Activated T-helper 17 cell treated with anti-CD3 and anti-CD28 coated beads, Interleukin-2, amount 50 U/mL, for 72 hours (primary cell): ENCODE data around the gene TANGO2. TPM values are rescaled to one million over a fixed set of nuclear protein-coding genes. Genes with fewer than 3 reads are reported as not detected.
A peak's percentile ranks its signal among the peaks of the same experiment; 100 is the strongest.

Source experiments
- ATAC-seq: fragments of 150-1000 bp; cut with Tn5 transposase; replicated peaks from 2 replicates; pipeline ENCODE4 v1.10.0; 2021; ENCODE audit warnings: mild to moderate bottlenecking, moderate library complexity
- H3K27ac Mint-ChIP-seq: one replicate; pipeline ENCODE4 v1.8.0; 2022; ENCODE audit warnings: mixed read lengths
- H3K27me3 Mint-ChIP-seq: one replicate; pipeline ENCODE4 v1.8.0; 2022; ENCODE audit warnings: mixed read lengths
- H3K36me3 Mint-ChIP-seq: one replicate; pipeline ENCODE4 v1.8.0; 2022; ENCODE audit warnings: low read depth, mild to moderate bottlenecking, mixed read lengths
- H3K4me1 Mint-ChIP-seq: one replicate; pipeline ENCODE4 v1.8.0; 2022; ENCODE audit warnings: mixed read lengths
- H3K4me3 Mint-ChIP-seq: one replicate; pipeline ENCODE4 v1.8.0; 2022; ENCODE audit warnings: mild to moderate bottlenecking, mixed read lengths
- H3K9me3 Mint-ChIP-seq: one replicate; pipeline ENCODE4 v1.8.0; 2022; ENCODE audit warnings: mixed read lengths
- total RNA-seq, 2 donors: library from RNA; stranded (reverse); gene quantifications; one replicate each; pipeline ENCODE4 v1.2.3, GENCODE V29; 2022

TANGO2 gene
- total RNA-seq, 2 donors from 2014 or later = 19.3 to 28.2 TPM

- no peaks in the 10 kb centered on the region for H3K27me3 Mint-ChIP-seq
These were observed 8.8 kb downstream of the TANGO2 start for GRCh38 chr22:20029550-20030225.

GRCh38 chr22:20031732-20032406 lies 11.0 kb downstream of the TANGO2 start:
- Mint-ChIP-seq H3K4me1 (peaks cover 15% of the 10 kb centered on the region), H3K4me3 (peak overlapping the region; percentile 29), H3K9me3 (no peaks in the 10 kb centered on the region), H3K27ac (peak overlapping the region; percentile 50), H3K36me3 (peaks cover 7% of the 10 kb centered on the region), H3K27me3 (no peaks in the 10 kb centered on the region)
- ATAC-seq = peak; percentile 99

More at GRCh38 chr22:20029550-20030225, 8.8 kb downstream of the TANGO2 start:
- H3K36me3 Mint-ChIP-seq = no peaks in the 10 kb centered on the region
- peaks cover 15% of the 10 kb centered on the region for H3K4me1 Mint-ChIP-seq
- no peaks in the 10 kb centered on the region for H3K9me3 Mint-ChIP-seq
- ATAC-seq = no peak
- H3K4me3 Mint-ChIP-seq = no peak overlapping the region
- peak overlapping the region; percentile 28 for H3K27ac Mint-ChIP-seq

- Mint-ChIP-seq H3K4me1 (peaks cover 15% of the 10 kb centered on the region), H3K9me3 (no peaks in the 10 kb centered on the region), H3K27me3 (no peaks in the 10 kb centered on the region), H3K4me3 (peak overlapping the region; percentile 29), H3K27ac (peak overlapping the region; percentile 22), H3K36me3 (peaks cover 14% of the 10 kb centered on the region)
- no peak for ATAC-seq
These were observed 11.6 kb downstream of the TANGO2 start for GRCh38 chr22:20032407-20032991.

GRCh38 chr22:20033045-20033706 lies 12.3 kb downstream of the TANGO2 start:
- Mint-ChIP-seq H3K27me3 (no peaks in the 10 kb centered on the region), H3K27ac (no peak overlapping the region), H3K36me3 (peaks cover 20% of the 10 kb centered on the region), H3K9me3 (no peaks in the 10 kb centered on the region), H3K4me1 (peaks cover 15% of the 10 kb centered on the region), H3K4me3 (no peak overlapping the region)
- ATAC-seq = no peak

- peak overlapping the region; percentile 46 for H3K27ac Mint-ChIP-seq
- ATAC-seq = no peak
- H3K4me1 Mint-ChIP-seq = peaks cover 11% of the 10 kb centered on the region
- no peaks in the 10 kb centered on the region for H3K9me3 Mint-ChIP-seq
- no peak overlapping the region for H3K4me3 Mint-ChIP-seq
- H3K36me3 Mint-ChIP-seq = peaks cover 26% of the 10 kb centered on the region
- H3K27me3 Mint-ChIP-seq = no peaks in the 10 kb centered on the region
These were observed 13.2 kb downstream of the TANGO2 start for GRCh38 chr22:20034143-20034542.

- H3K4me3 Mint-ChIP-seq = no peak overlapping the region
These were observed 14.6 kb downstream of the TANGO2 start for GRCh38 chr22:20035375-20036083.

GRCh38 chr22:20036084-20036482 lies 15.2 kb downstream of the TANGO2 start:
- Mint-ChIP-seq H3K27ac (no peak overlapping the region), H3K9me3 (no peaks in the 10 kb centered on the region), H3K4me1 (peaks cover 11% of the 10 kb centered on the region), H3K4me3 (no peak overlapping the region), H3K36me3 (peaks cover 31% of the 10 kb centered on the region), H3K27me3 (no peaks in the 10 kb centered on the region)
- ATAC-seq = no peak

More at GRCh38 chr22:20035375-20036083, 14.6 kb downstream of the TANGO2 start:
- Mint-ChIP-seq H3K36me3 (peaks cover 31% of the 10 kb centered on the region), H3K4me1 (peaks cover 11% of the 10 kb centered on the region), H3K27me3 (no peaks in the 10 kb centered on the region), H3K9me3 (no peaks in the 10 kb centered on the region), H3K27ac (no peak overlapping the region)
- ATAC-seq = no peak

- no peak overlapping the region for H3K4me3 Mint-ChIP-seq
- ATAC-seq = no peak
- H3K9me3 Mint-ChIP-seq = no peaks in the 10 kb centered on the region
- peaks cover 11% of the 10 kb centered on the region for H3K4me1 Mint-ChIP-seq
- H3K27ac Mint-ChIP-seq = peak overlapping the region; percentile 35
- no peaks in the 10 kb centered on the region for H3K27me3 Mint-ChIP-seq
- peaks cover 31% of the 10 kb centered on the region for H3K36me3 Mint-ChIP-seq
These were observed 15.9 kb downstream of the TANGO2 start for GRCh38 chr22:20036535-20037392.

GRCh38 chr22:20037419-20037818 lies 16.5 kb downstream of the TANGO2 start:
- Mint-ChIP-seq H3K9me3 (no peaks in the 10 kb centered on the region), H3K4me3 (no peak overlapping the region), H3K27me3 (no peaks in the 10 kb centered on the region), H3K27ac (peak overlapping the region; percentile 35), H3K4me1 (peaks cover 11% of the 10 kb centered on the region), H3K36me3 (peaks cover 31% of the 10 kb centered on the region)
- ATAC-seq = peak; percentile 53

- H3K4me3 Mint-ChIP-seq = no peak overlapping the region
- H3K27ac Mint-ChIP-seq = no peak overlapping the region
- H3K4me1 Mint-ChIP-seq = peaks cover 11% of the 10 kb centered on the region
- peaks cover 31% of the 10 kb centered on the region for H3K36me3 Mint-ChIP-seq
- ATAC-seq = no peak
- no peaks in the 10 kb centered on the region for H3K9me3 Mint-ChIP-seq
- H3K27me3 Mint-ChIP-seq = no peaks in the 10 kb centered on the region
These were observed 17.7 kb downstream of the TANGO2 start for GRCh38 chr22:20038574-20038973.

GRCh38 chr22:20039683-20040325 lies 18.9 kb downstream of the TANGO2 start:
- Mint-ChIP-seq H3K27ac (no peak overlapping the region), H3K36me3 (peaks cover 37% of the 10 kb centered on the region), H3K9me3 (no peaks in the 10 kb centered on the region), H3K27me3 (no peaks in the 10 kb centered on the region), H3K4me3 (no peak overlapping the region), H3K4me1 (peaks cover 6% of the 10 kb centered on the region)
- ATAC-seq = no peak

- Mint-ChIP-seq H3K36me3 (peaks cover 43% of the 10 kb centered on the region), H3K4me1 (peaks cover under 1% of the 10 kb centered on the region), H3K27ac (no peak overlapping the region), H3K4me3 (no peak overlapping the region), H3K27me3 (no peaks in the 10 kb centered on the region), H3K9me3 (no peaks in the 10 kb centered on the region)
- no peak for ATAC-seq
These were observed 19.7 kb downstream of the TANGO2 start for GRCh38 chr22:20040327-20041200.
